Left kidney (tissue), 2 donors: ENCODE results near the gene EBP. TPM values are rescaled to one million over a fixed set of nuclear protein-coding genes. Genes with fewer than 3 reads are reported as not detected.
"Not testable (repeated sequence)": the region's sequence is repeated elsewhere in the genome, so short reads cannot be mapped to it uniquely, and the experiment has no call there.

Experiments used
- DNase-seq: peaks from one replicate; pipeline ENCODE4 v3.0.0-alpha.2; 2013
- polyA plus RNA-seq: library from polyadenylated mRNA; unstranded; fragments of 120-200 nt; gene quantifications from one replicate; pipeline ENCODE4 v1.2.1, GENCODE V29; 2013; ENCODE audit not compliant: insufficient read length

The EBP gene
- polyA plus RNA-seq, 1 donor = 75.4 TPM

GRCh38 chrX:48491809-48492208 is 29.8 kb upstream of the EBP start:
- DNase-seq = no peak

GRCh38 chrX:48492293-48492910 is 29.2 kb upstream of the EBP start:
- no peak for DNase-seq

DNA sequence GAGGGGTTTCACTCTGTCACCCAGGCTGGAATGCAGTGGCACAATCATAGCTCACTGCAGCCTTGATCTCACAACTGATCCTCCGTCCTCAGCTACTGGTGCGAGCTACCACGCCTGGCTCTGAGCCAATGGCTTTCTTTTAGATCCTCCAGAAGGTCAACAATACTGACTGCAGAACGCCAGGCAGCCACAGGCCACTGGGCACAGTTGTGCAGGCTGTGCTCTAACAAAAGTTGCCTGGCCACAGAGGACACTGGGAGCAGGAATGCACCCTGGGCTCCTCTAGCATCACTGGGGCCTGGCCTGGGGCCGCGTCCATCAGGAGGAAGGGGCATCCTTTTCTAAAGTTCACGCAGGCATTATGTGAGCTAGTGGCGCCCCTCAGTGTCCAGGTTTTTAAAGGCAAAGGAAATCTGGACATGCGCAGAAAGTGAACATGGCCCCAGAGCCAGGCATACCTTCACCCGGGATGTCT is 27.7 kb upstream of the EBP start:
- DNase-seq = no peak

- DNase-seq = no peak
Measured at GRCh38 chrX:48496660-48497059, 24.9 kb upstream of the EBP start.

DNA sequence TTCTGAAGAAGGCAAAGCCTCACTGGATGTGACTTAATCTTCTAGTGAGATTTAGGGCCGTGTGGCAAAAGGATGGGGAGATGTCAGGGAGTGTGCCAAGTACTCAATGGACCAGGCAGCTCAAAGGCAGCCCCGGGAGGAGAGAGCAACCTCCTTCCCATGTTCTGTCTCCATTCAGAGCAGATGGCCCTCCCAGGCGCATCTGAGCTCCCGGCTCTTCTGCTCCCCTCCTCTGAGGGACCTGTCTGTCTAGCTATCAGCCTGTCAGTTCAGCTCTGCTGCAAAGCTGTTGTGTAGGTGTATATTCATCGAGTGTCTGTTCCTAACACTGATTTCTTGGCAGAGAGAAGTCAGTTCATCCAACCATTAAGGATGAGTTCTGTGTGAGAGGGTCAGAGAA is 23.7 kb upstream of the EBP start:
- DNase-seq = no peak

- no peak for DNase-seq
Measured at GRCh38 chrX:48498374-48498809, 23.2 kb upstream of the EBP start.

- DNase-seq = no peak
Measured at GRCh38 chrX:48504261-48504660, 17.3 kb upstream of the EBP start.

- no peak for DNase-seq
Measured at GRCh38 chrX:48505481-48505880, 16.1 kb upstream of the EBP start.

- DNase-seq = no peak
Measured at GRCh38 chrX:48507246-48507645, 14.4 kb upstream of the EBP start.

DNA sequence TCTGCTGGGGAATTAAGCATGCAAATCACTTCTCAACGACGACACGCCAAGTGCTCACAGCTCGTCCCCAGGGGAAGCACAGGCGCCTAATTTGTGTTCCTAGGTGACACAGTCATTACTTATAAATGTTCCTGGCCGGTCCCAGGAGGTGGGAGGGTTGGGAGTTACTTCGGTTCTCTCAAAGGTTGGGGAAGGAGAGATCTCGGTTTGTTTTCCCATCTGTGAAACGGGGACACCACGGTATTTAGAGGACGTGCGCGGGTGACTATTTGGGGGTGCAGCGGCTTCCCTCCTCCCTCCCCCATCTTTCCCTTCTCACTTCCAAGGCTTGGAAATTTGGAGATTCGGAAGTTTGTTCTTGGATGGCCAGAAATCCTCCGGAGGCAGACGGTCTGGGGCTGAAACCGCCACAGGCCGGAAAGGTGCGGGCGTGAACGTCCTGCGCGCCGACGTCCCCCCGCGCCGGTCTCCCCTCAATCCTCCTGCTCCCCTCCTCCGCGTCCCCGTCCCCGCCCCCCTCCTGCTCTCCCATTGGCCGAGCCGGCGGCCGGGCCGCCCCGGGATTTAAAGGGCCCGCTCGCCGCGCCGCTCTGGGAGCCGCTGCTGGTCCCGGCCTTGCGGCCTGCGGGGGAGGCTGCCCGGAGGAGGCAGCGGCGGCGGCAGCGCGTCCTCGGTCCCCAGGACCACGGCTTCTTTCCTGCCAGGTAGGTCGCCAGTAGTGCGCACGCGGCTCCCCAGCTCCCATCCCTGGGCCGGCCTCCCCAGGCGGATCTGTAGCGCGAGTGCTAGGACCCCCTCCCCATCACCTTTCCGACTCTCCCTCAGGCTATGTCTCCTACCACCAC is 13.0 kb upstream of the EBP start, which contains the start of gene PORCN:
Gene PORCN (plus strand): TSS at position 593 of the 845 bp plus-strand sequence. CDS start 829 bp downstream, outside the sequence.
- DNase-seq = peak; percentile 57

DNA sequence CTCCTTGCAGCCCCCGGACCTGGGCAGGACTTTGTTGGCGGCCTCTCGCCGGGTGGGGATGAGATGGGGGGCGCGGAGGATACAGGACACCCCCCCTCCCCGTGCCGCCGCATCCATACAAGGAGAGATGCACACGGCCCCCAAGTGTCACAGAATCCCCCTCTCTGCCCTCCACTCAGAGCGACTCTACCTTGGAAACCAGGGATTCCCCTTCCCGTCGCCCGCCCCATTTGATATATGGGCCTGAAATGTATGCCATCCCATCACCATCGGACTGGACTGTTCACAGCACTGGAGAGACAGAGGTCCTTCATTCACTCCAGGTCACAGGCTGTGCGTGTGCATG is 12.4 kb upstream of the EBP start:
- DNase-seq = no peak

DNA sequence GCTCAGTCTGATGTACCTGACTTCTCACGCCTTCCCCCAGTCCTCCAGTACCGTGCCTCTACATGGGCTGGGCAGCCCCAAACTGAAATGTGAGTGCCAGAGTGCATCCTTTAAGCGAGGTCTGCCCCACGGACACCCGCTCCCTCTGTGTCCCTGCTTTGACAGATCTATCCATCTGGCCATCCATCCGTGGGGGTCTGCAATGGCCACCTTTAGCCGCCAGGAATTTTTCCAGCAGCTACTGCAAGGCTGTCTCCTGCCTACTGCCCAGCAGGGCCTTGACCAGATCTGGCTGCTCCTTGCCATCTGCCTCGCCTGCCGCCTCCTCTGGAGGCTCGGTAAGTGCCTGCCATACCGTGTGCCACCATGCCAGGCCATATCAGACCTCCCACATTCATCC is 12.0 kb upstream of the EBP start:
- no peak for DNase-seq

DNA sequence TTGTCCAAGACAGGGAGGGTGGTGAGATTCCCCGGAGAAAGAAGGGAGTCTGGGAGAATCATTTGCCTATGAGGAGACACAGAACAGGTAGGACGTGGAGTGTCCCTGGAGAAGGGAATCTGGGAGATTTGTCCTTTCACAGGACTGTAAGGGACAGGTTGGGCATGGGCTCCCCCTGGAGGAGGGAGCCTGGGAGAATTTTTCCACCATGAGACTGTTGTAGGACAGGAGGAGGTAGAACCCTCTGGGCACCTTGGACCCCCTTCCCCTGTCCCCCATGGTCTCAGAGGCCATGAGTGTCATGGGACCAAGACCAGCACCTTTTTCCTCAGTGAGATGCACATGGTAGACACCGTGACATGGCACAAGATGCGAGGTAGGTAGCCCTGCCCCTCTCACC is 10.0 kb upstream of the EBP start:
- DNase-seq = no peak

- DNase-seq = no peak
Measured at GRCh38 chrX:48512371-48512935, 9.2 kb upstream of the EBP start.

GRCh38 chrX:48513670-48514069 is 7.9 kb upstream of the EBP start:
- DNase-seq = no peak

- no peak for DNase-seq
Measured at GRCh38 chrX:48514126-48514806, 7.3 kb upstream of the EBP start.

GRCh38 chrX:48514868-48515460 is 6.6 kb upstream of the EBP start:
- no peak for DNase-seq

DNA sequence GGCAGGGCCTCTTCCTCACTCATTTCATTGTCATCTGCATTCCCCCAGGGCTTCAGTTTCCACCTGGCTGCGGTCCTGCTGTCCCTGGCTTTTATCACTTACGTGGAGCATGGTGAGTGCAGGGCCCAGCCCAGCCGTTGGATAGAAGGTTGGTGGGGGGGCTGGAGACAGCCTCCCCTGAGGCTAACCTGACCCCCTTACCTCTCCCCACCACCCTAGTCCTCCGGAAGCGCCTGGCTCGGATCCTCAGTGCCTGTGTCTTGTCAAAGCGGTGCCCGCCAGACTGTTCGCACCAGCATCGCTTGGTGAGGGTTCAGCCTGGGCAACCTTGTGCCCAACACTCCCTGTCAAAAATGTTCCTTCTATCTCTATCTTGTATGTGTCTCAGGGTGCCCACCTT is 5.8 kb upstream of the EBP start:
- DNase-seq = no peak

DNA sequence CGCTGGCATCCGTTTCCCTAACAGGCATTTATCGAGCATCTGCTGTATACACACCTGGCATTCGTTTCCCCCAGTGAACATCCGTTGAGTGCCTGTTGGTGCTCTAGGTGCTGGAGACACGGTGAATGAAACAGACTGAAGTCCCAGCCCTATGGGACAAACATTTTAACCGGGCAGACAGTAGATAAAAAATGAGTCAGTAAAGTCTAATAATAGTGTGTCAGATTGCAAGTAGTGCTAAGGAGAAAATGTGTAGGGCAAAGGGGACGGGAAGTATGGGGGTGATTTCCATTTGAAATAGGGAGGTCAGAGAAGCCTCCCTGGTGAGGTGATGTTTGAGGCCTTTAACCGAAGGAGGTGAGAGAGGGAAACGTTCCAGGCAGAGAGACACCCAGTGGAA is 5.3 kb upstream of the EBP start:
- no peak for DNase-seq

GRCh38 chrX:48516987-48517386 is 4.6 kb upstream of the EBP start:
- DNase-seq = no peak

DNA sequence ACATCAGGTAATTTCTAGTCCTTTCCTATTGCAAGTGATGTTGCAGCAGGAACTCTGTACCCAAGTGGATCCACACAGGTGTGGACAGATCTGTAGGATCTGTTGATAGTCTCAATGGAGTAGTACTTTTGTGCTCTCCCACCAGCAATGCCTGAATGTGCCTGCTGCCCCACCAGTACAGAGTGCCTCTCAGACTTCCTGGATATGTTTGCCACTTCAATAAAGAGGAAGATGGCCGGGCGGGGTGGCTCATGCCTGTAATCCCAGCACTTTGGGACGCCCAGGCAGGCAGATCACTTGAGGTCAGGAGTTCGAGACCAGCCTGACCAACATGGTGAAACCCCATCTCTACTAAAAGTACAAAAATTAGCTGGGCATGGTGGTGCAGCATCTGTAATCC is 2.1 kb upstream of the EBP start:
- DNase-seq = not testable (repeated sequence)

- no peak for DNase-seq
Measured at GRCh38 chrX:48520455-48520854, 1.2 kb upstream of the EBP start.
